Measurements from ENCODE around the gene RHBDD3. TPM values are rescaled to one million over a fixed set of nuclear protein-coding genes. Genes with fewer than 3 reads are reported as not detected.

Gene RHBDD3
- total RNA-seq, 1 donor from 2014 or later, result 65.1 TPM

DNA sequence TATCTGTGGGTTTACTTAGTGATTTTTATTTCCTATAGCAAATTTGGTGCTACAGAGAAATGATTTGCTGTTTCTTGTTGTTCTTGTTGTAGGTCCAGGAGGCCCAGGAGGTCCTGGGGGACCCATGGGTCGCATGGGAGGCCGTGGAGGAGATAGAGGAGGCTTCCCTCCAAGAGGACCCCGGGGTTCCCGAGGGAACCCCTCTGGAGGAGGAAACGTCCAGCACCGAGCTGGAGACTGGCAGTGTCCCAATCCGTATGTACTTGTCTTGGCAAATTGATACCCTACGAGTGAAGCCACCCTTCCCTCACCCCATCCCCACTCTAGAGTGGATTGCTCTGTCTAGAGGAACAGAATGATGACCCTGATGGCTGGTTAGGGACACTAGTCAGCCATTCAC, 30.9 kb upstream of the RHBDD3 start:
- no peak for DNase-seq (ENCODE audit: low spot score, unreplicated experiment)
- H3K36me3 Mint-ChIP-seq (ENCODE audit: insufficient read depth), result peaks cover 39% of the 10 kb centered on the region
- H3K27me3 Mint-ChIP-seq, result no peaks in the 10 kb centered on the region
- no peaks in the 10 kb centered on the region for H3K4me1 Mint-ChIP-seq (ENCODE audit: low read depth)
- no peak overlapping the region for H3K4me3 Mint-ChIP-seq (ENCODE audit: low read depth)
- peak overlapping the region; percentile 41 for H3K27ac Mint-ChIP-seq
- no peaks in the 10 kb centered on the region for H3K9me3 Mint-ChIP-seq (ENCODE audit: low read depth)
- TF ChIP-seq, protein P1, sequence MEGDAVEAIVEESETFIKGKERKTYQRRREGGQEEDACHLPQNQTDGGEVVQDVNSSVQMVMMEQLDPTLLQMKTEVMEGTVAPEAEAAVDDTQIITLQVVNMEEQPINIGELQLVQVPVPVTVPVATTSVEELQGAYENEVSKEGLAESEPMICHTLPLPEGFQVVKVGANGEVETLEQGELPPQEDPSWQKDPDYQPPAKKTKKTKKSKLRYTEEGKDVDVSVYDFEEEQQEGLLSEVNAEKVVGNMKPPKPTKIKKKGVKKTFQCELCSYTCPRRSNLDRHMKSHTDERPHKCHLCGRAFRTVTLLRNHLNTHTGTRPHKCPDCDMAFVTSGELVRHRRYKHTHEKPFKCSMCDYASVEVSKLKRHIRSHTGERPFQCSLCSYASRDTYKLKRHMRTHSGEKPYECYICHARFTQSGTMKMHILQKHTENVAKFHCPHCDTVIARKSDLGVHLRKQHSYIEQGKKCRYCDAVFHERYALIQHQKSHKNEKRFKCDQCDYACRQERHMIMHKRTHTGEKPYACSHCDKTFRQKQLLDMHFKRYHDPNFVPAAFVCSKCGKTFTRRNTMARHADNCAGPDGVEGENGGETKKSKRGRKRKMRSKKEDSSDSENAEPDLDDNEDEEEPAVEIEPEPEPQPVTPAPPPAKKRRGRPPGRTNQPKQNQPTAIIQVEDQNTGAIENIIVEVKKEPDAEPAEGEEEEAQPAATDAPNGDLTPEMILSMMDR (IDR thresholded peaks at IDR 0.05; ENCODE audit: unreplicated experiment), result no peak

DNA sequence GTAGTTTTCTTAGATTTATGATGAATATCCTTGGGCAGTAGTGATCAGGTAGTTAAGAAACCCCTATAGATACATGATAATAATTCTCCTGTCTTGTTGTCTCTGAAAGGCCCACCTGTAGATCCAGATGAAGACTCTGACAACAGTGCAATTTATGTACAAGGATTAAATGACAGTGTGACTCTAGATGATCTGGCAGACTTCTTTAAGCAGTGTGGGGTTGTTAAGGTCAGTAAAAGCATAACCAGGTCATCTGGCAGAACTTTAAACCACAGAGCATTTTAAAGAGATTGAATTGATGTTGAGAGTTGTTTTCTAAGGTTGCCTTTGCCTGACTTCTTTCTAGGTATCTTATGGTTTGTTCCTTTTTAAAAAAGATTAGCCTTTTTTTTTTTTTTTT, 24.6 kb upstream of the RHBDD3 start:
- no peaks in the 10 kb centered on the region for H3K4me1 Mint-ChIP-seq (ENCODE audit: low read depth)
- H3K9me3 Mint-ChIP-seq (ENCODE audit: low read depth), result no peaks in the 10 kb centered on the region
- peaks cover 43% of the 10 kb centered on the region for H3K36me3 Mint-ChIP-seq (ENCODE audit: insufficient read depth)
- no peak for DNase-seq (ENCODE audit: low spot score, unreplicated experiment)
- H3K27me3 Mint-ChIP-seq, result no peaks in the 10 kb centered on the region
- no peak overlapping the region for H3K4me3 Mint-ChIP-seq (ENCODE audit: low read depth)
- no peak overlapping the region for H3K27ac Mint-ChIP-seq
- TF ChIP-seq, protein P1 (IDR thresholded peaks at IDR 0.05; ENCODE audit: unreplicated experiment), result no peak

DNA sequence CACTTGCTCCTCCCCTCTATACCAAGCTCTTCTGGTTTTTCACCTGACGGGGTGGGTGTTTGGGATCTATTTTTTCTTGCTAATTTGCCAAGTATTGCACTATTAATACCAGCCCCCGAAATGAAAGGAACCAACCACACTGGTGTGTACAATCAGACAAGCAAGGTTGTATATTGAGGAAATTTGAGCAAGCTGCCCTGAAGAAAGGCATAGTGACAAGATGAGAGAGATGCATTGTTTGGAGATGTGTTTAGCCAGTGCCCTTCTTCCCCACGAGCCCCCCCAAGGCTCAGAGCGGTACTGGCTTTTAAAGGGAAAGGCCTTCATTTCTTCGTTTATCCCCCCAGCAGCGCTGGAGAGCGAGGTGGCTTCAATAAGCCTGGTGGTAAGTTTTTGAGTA, 23.4 kb upstream of the RHBDD3 start:
- peaks cover 42% of the 10 kb centered on the region for H3K36me3 Mint-ChIP-seq (ENCODE audit: insufficient read depth)
- no peak overlapping the region for H3K27ac Mint-ChIP-seq
- H3K27me3 Mint-ChIP-seq, result no peaks in the 10 kb centered on the region
- no peak for DNase-seq (ENCODE audit: low spot score, unreplicated experiment)
- H3K9me3 Mint-ChIP-seq (ENCODE audit: low read depth), result no peaks in the 10 kb centered on the region
- TF ChIP-seq, protein P1 (IDR thresholded peaks at IDR 0.05; ENCODE audit: unreplicated experiment), result no peak
- no peaks in the 10 kb centered on the region for H3K4me1 Mint-ChIP-seq (ENCODE audit: low read depth)
- H3K4me3 Mint-ChIP-seq (ENCODE audit: low read depth), result no peak overlapping the region

- H3K36me3 Mint-ChIP-seq (ENCODE audit: insufficient read depth), result peaks cover 44% of the 10 kb centered on the region
- no peak for DNase-seq (ENCODE audit: low spot score, unreplicated experiment)
- no peak overlapping the region for H3K4me3 Mint-ChIP-seq (ENCODE audit: low read depth)
- H3K4me1 Mint-ChIP-seq (ENCODE audit: low read depth), result no peaks in the 10 kb centered on the region
- no peak overlapping the region for H3K27ac Mint-ChIP-seq
- H3K9me3 Mint-ChIP-seq (ENCODE audit: low read depth), result no peaks in the 10 kb centered on the region
- no peaks in the 10 kb centered on the region for H3K27me3 Mint-ChIP-seq
- TF ChIP-seq, protein P1 (IDR thresholded peaks at IDR 0.05; ENCODE audit: unreplicated experiment), result no peak
Measured at GRCh38 chr22:29290061-29290460, 22.3 kb upstream of the RHBDD3 start.

GRCh38 chr22:29288837-29289236, 21.1 kb upstream of the RHBDD3 start:
- TF ChIP-seq, protein P1 (IDR thresholded peaks at IDR 0.05; ENCODE audit: unreplicated experiment), result no peak

More at GRCh38 chr22:29288837-29289236, 21.1 kb upstream of the RHBDD3 start:
- Mint-ChIP-seq H3K4me3 (ENCODE audit: low read depth) (no peak overlapping the region), H3K36me3 (ENCODE audit: insufficient read depth) (peaks cover 44% of the 10 kb centered on the region), H3K27me3 (no peaks in the 10 kb centered on the region), H3K27ac (no peak overlapping the region), H3K4me1 (ENCODE audit: low read depth) (no peaks in the 10 kb centered on the region), H3K9me3 (ENCODE audit: low read depth) (no peaks in the 10 kb centered on the region)
- no peak for DNase-seq (ENCODE audit: low spot score, unreplicated experiment)

Measured in progenitor cell of endocrine pancreas (in vitro differentiated cells).